ENCODE measurements around the gene TMEM175. TPM values are rescaled to one million over a fixed set of nuclear protein-coding genes. Genes with fewer than 3 reads are reported as not detected.
A peak's percentile ranks its signal among the peaks of the same experiment; 100 is the strongest.

Gene TMEM175
- total RNA-seq, 1 donor from 2014 or later: 42.4 TPM

DNA sequence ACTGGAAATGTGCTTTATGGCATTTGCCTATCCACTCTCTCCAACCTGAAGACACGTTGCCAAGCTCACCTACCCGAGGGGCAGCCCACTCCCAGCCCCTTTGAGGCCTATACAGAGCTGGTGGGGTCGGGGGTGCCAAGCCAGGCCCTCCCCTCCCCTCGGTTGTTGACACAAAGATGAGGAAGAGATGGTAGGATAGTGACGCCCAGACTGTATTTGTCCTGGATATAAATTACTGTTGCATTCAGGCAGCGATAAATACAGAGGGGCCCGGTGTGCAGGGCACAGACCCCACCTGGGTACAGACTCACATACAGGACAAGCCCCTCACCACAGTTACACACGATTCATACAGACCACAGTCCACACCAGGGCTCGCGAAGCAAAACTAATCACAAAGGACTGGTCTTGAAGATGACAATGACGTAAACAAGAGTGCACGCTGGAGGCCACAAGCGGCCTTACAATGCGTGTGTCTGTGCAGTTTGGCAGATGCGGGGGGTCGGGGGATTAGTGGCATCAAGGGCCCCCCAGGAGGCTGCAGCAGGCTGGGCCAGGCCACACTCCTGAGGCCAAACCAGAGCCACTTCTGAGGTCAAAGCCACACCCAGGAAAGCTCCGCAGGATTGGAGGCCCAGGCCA lies 26.6 kb downstream of the TMEM175 start:
- intact Hi-C loops (cut with DNase I): no loop called here

DNA sequence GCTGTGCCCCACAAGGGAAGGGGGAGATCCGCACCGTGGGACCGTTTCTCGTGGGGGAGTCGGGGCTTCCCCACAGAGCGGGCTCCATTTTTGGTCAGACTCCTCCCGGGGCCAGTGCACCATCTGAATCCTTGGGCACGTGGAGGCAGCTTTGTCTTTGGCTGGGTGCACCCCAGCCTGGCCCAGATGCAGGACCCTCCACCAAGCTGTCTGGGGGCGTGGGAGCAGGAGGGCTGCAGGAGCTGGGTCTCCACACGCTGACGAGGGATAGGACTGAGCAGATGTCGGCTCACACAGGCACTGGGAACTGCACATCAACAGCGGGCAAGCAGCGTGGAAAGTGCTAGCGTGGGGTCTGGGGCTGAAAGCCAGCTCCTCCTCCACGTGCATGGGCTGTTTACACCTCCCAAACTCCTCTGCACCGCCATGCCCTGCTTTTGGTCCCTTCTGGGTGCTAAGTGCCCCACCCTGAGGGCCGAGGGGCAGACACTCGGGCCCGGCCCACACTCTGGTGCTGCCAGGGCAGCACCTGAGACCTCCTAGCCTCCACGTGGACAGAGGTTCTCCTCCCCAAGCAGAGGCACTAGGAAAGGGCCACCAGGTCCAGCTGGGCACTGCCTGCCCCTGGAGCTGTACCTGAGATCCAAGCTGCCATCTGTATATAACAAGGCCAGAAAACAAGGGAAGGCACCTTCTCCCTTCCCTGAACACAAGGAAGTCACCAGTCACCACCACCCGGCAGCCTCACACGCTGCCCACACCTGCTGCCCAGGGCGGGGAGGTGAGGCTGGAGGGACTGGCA lies 27.3 kb downstream of the TMEM175 start:
- DNase-seq: peak; percentile 63
- no peak for ATAC-seq
- no peaks in the 10 kb centered on the region for H3K4me1 ChIP-seq

More for the DNA sequence above, 26.6 kb downstream of the TMEM175 start:
- H3K9me3 ChIP-seq: no peaks in the 10 kb centered on the region
- no peak for ATAC-seq
- TF ChIP-seq, protein P1, sequence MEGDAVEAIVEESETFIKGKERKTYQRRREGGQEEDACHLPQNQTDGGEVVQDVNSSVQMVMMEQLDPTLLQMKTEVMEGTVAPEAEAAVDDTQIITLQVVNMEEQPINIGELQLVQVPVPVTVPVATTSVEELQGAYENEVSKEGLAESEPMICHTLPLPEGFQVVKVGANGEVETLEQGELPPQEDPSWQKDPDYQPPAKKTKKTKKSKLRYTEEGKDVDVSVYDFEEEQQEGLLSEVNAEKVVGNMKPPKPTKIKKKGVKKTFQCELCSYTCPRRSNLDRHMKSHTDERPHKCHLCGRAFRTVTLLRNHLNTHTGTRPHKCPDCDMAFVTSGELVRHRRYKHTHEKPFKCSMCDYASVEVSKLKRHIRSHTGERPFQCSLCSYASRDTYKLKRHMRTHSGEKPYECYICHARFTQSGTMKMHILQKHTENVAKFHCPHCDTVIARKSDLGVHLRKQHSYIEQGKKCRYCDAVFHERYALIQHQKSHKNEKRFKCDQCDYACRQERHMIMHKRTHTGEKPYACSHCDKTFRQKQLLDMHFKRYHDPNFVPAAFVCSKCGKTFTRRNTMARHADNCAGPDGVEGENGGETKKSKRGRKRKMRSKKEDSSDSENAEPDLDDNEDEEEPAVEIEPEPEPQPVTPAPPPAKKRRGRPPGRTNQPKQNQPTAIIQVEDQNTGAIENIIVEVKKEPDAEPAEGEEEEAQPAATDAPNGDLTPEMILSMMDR (IDR thresholded peaks at IDR 0.05): no peak
- H3K4me3 ChIP-seq: no peak overlapping the region
- H3K4me1 ChIP-seq: no peaks in the 10 kb centered on the region
- peaks cover 18% of the 10 kb centered on the region for H3K36me3 ChIP-seq
- no peaks in the 10 kb centered on the region for H3K27me3 ChIP-seq
- no peak overlapping the region for H3K27ac ChIP-seq
- DNase-seq: peak; percentile 40

DNA sequence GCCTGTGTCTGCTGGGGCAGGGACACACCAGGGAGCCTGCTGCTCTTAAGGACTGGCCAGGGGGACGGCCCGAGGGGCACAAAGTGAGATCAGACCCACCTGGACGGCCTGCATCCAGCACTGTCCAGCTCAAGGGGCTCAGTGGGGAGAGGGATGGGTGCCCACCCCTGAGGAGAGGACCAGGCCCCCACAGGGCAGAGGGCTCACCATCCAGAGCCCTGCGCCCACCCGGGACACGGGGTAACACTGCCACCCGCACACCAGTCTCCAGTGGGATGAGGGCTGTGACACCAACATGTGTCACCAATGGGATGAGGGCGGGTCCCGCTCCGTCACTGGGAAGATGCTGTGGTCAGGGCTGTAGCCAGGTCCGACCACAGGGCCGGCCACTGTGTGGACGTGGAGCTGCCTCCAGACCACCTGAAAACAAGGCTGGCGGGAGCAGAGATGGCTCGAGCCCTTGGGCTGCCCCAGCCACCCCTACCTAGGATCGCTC lies 27.9 kb downstream of the TMEM175 start:
- TF ChIP-seq, protein P1 (IDR thresholded peaks at IDR 0.05): no peak
- Histone ChIP-seq H3K27ac (no peak overlapping the region), H3K4me1 (no peaks in the 10 kb centered on the region), H3K36me3 (peaks cover 24% of the 10 kb centered on the region), H3K4me3 (no peak overlapping the region), H3K9me3 (no peaks in the 10 kb centered on the region), H3K27me3 (no peaks in the 10 kb centered on the region)
- ATAC-seq: no peak
- peak; percentile 57 for DNase-seq
- intact Hi-C loops (cut with DNase I): no loop called here

More for the DNA sequence above, 27.3 kb downstream of the TMEM175 start:
- no peak overlapping the region for H3K27ac ChIP-seq
- H3K27me3 ChIP-seq: no peaks in the 10 kb centered on the region
- H3K9me3 ChIP-seq: no peaks in the 10 kb centered on the region
- peaks cover 18% of the 10 kb centered on the region for H3K36me3 ChIP-seq
- TF ChIP-seq, protein P1 (IDR thresholded peaks at IDR 0.05): no peak
- intact Hi-C loops (cut with DNase I): no loop called here
- no peak overlapping the region for H3K4me3 ChIP-seq

DNA sequence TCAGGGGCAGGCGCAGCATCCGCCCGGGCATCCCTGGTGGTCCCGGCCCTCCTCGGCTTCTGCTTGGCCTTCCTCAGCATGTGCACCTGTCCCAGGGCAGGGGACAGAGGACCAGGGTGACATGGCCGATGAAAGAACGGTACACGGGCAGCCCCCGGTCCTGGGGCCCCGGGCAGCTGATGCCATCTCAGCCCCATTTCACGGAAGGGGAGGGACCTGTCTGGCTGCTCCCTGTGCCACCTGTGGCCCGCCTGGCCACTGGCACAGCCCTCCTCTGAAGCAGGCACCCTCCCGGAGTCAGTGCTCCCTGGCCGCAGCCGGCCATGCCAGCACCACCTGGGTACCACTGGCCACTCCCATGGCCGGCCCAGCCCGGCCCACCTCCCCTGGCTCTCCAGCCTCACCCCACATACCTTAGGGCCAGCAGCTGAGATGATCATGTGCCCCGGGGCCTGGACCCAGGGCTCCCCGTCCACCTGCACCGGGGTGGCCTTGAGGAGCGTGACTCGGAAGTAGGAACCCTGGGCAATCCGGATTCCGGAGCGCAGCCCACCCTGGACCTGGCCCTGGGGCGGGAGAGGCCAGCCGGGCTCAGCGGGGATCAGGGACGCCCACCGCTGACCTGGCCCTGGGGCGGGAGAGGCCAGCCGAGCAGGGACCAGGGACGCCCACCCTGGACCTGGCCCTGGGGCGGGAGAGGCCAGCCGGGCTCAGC lies 28.5 kb downstream of the TMEM175 start:
- H3K36me3 ChIP-seq: peaks cover 25% of the 10 kb centered on the region
- no peaks in the 10 kb centered on the region for H3K27me3 ChIP-seq
- H3K27ac ChIP-seq: no peak overlapping the region
- DNase-seq (no peak), ATAC-seq (no peak)
- H3K4me3 ChIP-seq: no peak overlapping the region
- no peaks in the 10 kb centered on the region for H3K4me1 ChIP-seq
- H3K9me3 ChIP-seq: no peaks in the 10 kb centered on the region
- intact Hi-C loops (cut with DNase I): no loop called here
- TF ChIP-seq, protein P1 (IDR thresholded peaks at IDR 0.05): no peak

DNA sequence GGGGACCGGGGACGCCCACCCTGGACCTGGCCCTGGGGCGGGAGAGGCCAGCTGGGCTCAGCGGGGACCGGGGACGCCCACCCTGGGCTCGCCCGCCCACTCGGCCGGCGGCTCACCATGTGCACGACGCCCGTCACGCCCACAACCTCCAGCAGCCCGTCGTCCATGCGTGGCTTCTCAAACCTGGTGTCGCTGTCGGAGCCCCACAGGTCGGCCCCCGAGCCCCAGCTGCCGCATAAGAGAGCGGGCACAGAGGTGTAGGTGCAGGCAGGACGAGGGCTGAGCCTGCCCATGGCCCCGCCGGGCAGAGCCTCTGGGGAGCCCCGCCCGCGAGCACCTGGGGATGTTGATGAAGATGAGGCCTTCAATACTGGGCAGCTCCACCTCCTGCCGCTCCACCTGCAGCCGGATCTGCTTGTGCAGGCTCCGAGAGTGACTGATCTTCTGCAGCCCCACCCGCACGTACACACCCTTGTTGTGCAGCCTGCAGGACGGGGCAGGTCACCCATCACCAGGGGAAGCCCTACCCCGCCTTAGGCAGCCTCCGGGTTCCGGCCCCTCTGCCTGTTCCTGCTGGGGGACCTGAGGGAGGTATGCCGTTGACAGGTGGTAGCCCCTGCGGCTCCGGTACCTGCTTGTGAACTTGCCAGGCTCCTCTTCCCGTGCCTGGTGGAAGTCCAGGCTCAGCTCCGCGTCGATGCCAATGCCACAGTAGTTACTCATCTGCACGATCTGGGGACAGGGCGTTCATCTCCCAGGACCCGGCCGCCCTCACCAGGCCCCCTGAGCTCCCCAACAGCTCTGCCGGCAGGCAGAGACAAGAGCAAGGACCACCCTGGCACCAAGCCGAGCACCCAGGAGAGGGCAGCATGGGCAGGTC lies 29.3 kb downstream of the TMEM175 start:
- no peak for ATAC-seq
- DNase-seq: no peak
- TF ChIP-seq, protein P1 (IDR thresholded peaks at IDR 0.05): no peak

More for the DNA sequence above, 29.3 kb downstream of the TMEM175 start:
- Histone ChIP-seq H3K36me3 (peaks cover 33% of the 10 kb centered on the region), H3K9me3 (no peaks in the 10 kb centered on the region), H3K27ac (no peak overlapping the region), H3K4me1 (no peaks in the 10 kb centered on the region), H3K27me3 (no peaks in the 10 kb centered on the region), H3K4me3 (no peak overlapping the region)
- intact Hi-C loops (cut with DNase I): no loop called here

Measured in upper lobe of right lung (tissue), 1 donor.